Measurements from ENCODE around the gene LYRM1. TPM values are rescaled to one million over a fixed set of nuclear protein-coding genes. Genes with fewer than 3 reads are reported as not detected.

The LYRM1 gene
- total RNA-seq, 1 donor from 2014 or later = 23.3 TPM

- ATAC-seq (peak; percentile 85 to 88), DNase-seq (no peak)
- no peaks in the 10 kb centered on the region for H3K27me3 ChIP-seq (ENCODE audit: low read depth)
- peak overlapping the region; percentile 75 for H3K27ac ChIP-seq
- H3K4me1 ChIP-seq = peaks cover 55% of the 10 kb centered on the region
- intact Hi-C loops (cut with DNase I) = no loop called here
- TF ChIP-seq CTCF (IDR thresholded peaks at IDR 0.05) = no peak
- H3K4me3 ChIP-seq = no peak overlapping the region
- H3K9me3 ChIP-seq = no peaks in the 10 kb centered on the region
- H3K36me3 ChIP-seq = no peaks in the 10 kb centered on the region
Observed at GRCh38 chr16:20910781-20911321, 10.3 kb downstream of the LYRM1 start.

- Histone ChIP-seq H3K9me3 (no peaks in the 10 kb centered on the region), H3K36me3 (peaks cover under 1% of the 10 kb centered on the region), H3K27ac (peak overlapping the region; percentile 75), H3K4me3 (no peak overlapping the region), H3K4me1 (peaks cover 50% of the 10 kb centered on the region), H3K27me3 (ENCODE audit: low read depth) (no peaks in the 10 kb centered on the region)
- no peak for TF ChIP-seq CTCF (IDR thresholded peaks at IDR 0.05)
- intact Hi-C loops (cut with DNase I) = no loop called here
- DNase-seq = no peak
- ATAC-seq = peak in 1 of 2 donors; percentile 35
Observed at GRCh38 chr16:20911361-20911760, 10.8 kb downstream of the LYRM1 start.

DNA sequence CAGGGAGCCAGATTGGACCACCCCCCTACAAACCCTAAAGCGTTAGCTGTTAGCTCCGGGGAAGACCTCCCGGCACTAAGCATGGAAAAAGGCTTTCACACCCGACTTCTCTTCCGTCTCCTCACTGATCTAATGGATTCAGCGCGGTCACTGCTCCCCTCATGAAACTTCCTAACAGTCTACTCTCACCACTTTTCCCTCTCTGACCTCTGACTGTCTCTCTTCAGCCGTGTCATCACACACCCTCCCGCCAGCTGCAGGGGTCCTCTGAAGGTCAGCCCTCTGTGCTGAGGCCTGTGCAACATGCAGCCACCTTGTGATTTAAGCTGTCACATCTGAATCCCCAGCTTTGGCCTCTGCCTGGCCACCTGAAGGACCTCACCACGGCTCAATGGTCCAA lies 15.7 kb downstream of the LYRM1 start:
- TF ChIP-seq CTCF (IDR thresholded peaks at IDR 0.05) = no peak

GRCh38 chr16:20916942-20917341 lies 16.4 kb downstream of the LYRM1 start:
- TF ChIP-seq CTCF (IDR thresholded peaks at IDR 0.05) = no peak
- Histone ChIP-seq H3K27ac (no peak overlapping the region), H3K9me3 (no peaks in the 10 kb centered on the region), H3K27me3 (ENCODE audit: low read depth) (no peaks in the 10 kb centered on the region), H3K4me1 (peaks cover 29% of the 10 kb centered on the region), H3K36me3 (peaks cover 11% of the 10 kb centered on the region), H3K4me3 (no peak overlapping the region)
- ATAC-seq (no peak), DNase-seq (no peak)
- intact Hi-C loops (cut with DNase I) = no loop called here

More for the DNA sequence above, 15.7 kb downstream of the LYRM1 start:
- H3K9me3 ChIP-seq = no peaks in the 10 kb centered on the region
- H3K27ac ChIP-seq = no peak overlapping the region
- H3K36me3 ChIP-seq = peaks cover 11% of the 10 kb centered on the region
- intact Hi-C loops (cut with DNase I) = no loop called here
- DNase-seq = no peak
- no peak overlapping the region for H3K4me3 ChIP-seq
- no peak for ATAC-seq
- H3K27me3 ChIP-seq (ENCODE audit: low read depth) = no peaks in the 10 kb centered on the region
- H3K4me1 ChIP-seq = peaks cover 35% of the 10 kb centered on the region

DNA sequence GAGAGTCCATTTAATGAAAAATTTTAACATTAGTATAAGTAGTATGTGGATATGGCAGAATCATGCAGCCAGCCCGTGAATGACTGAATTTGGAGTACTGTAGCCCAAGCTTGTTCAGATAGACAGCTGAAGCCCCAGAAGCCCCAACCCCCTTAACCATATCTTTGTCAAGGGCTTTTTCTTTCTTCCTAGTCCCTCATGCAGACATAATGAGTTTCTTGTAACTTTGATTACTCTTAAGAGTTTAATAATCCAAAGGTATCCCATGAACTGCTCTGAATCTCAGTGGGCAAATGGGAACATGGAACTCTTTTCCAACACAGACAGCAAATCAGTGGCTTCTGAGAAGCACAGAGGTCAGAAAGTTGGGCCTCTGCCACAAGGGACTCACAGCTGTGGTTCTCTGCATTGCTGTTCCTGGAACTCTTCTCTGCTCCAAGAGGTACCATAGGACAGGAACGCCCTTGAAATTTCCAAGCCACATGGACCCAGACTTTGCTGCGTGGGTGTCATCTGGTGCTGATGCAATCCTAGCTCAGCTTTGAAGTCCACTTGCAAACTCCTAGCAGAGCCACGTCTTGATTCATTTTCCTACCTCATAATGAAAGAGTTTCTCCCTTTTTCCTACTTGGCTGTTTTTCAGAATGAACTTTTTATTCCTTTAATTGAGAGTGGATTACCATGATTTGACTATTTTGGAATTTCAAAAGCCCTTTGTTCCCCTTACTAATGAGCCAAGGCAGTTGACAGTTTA lies 18.1 kb downstream of the LYRM1 start:
- no peak for TF ChIP-seq CTCF (IDR thresholded peaks at IDR 0.05)
- Histone ChIP-seq H3K27me3 (ENCODE audit: low read depth) (no peaks in the 10 kb centered on the region), H3K4me1 (peaks cover 12% of the 10 kb centered on the region), H3K4me3 (no peak overlapping the region), H3K36me3 (peaks cover 14% of the 10 kb centered on the region), H3K27ac (no peak overlapping the region), H3K9me3 (no peaks in the 10 kb centered on the region)
- peak; percentile 77 to 85 for ATAC-seq
- DNase-seq = peak; percentile 64
- intact Hi-C loops (cut with DNase I) = no loop called here

Data from lower lobe of right lung (tissue), 2 donors.